GM13976 (cell line): ENCODE data around the gene CTSO.
A peak's percentile ranks its signal among the peaks of the same experiment; 100 is the strongest.

Experiments used
- DNase-seq: peaks from one replicate; pipeline ENCODE4 v3.0.0; 2012; ENCODE audit warnings: low spot score
- CTCF ChIP-seq: IDR thresholded peaks from 2 replicates; pipeline ENCODE4 v1.5.1; 2012; ENCODE audit warnings: borderline replicate concordance, mild to moderate bottlenecking; ENCODE audit not compliant: insufficient read depth; ENCODE audit errors: extremely low read depth, missing control alignments, control extremely low read depth
- in situ Hi-C: fragments of 300-500 bp; cut with MboI; formaldehyde crosslinking; loops from one replicate; pipeline ENCODE4 v1.12.0; 2022; ENCODE audit warnings: low sequenced_read_pairs, mixed read lengths, inconsistent platforms; ENCODE audit not compliant: unreplicated experiment

CTSO gene

DNA sequence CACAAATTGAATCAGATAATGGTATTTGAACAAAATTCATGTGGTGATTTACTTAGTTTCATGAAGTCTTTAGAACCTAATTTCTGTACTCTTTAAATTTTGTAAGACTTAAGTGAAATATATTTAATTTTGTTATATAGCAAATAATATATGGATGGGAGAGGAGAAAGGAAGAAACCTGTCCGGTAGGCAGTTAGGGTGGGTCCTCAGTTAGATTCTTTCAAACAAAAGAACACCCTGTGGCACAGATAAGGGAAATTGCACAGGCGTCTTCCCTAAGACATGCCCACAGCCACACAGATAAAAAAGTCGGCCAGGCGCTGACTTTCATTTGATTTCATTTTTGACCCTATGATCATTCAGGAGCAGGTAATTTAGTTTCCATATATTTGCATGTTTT is 25.1 kb upstream of the CTSO start:
- TF ChIP-seq CTCF: no peak
- in situ Hi-C loops: no loop called here
- no peak for DNase-seq

GRCh38 chr4:155975511-155975910 is 21.8 kb upstream of the CTSO start:
- in situ Hi-C loops: no loop called here
- no peak for TF ChIP-seq CTCF
- DNase-seq: no peak

- in situ Hi-C loops: no loop called here
- DNase-seq: no peak
- TF ChIP-seq CTCF: no peak
These were observed 21.3 kb upstream of the CTSO start for GRCh38 chr4:155974996-155975395.

DNA sequence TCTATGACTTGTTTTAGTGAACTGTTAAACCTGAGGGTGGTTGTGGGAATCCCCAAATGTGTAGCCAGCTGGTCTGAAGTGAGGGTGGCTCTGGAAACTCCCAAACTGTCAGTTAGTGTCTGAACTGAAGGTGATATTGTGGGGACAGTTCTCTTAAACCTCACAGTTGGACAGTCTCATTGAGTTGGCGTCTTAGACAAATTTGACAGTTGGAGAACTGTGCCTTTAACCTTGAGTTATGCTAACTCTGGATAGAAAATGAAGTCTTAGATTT is 20.7 kb upstream of the CTSO start:
- DNase-seq: peak; percentile 45
- TF ChIP-seq CTCF: no peak
- in situ Hi-C loops: no loop called here

- TF ChIP-seq CTCF: no peak
- no peak for DNase-seq
- in situ Hi-C loops: no loop called here
These were observed 20.2 kb upstream of the CTSO start for GRCh38 chr4:155973639-155974475.

DNA sequence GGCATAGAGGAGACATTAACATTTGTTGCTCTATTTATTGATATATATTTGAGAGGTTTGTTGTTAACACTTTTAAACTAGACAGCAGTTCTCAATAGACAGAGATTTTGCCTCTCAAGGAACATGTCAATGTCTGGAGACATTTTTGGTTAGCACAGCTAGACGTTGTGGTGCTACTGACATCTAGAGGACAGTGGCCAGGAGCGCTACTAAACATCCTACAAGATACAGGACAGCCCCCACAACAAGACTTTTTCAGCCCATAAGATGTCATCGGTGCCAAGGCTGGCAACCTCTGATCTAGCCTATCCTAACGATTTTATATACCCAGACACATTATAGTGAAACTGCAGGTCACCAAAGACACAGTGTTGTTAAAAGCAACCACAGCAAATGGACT is 18.4 kb upstream of the CTSO start:
- no peak for DNase-seq
- TF ChIP-seq CTCF: peak; percentile 8
- in situ Hi-C loops: no loop called here

GRCh38 chr4:155966731-155967395 is 13.2 kb upstream of the CTSO start:
- DNase-seq: no peak
- no peak for TF ChIP-seq CTCF
- in situ Hi-C loops: no loop called here
